ENCODE measurements around the gene SH3BP1.
A peak's percentile ranks its signal among the peaks of the same experiment; 100 is the strongest.
"Not testable (repeated sequence)": the region's sequence is repeated elsewhere in the genome, so short reads cannot be mapped to it uniquely, and the experiment has no call there.

The SH3BP1 gene, protein sequence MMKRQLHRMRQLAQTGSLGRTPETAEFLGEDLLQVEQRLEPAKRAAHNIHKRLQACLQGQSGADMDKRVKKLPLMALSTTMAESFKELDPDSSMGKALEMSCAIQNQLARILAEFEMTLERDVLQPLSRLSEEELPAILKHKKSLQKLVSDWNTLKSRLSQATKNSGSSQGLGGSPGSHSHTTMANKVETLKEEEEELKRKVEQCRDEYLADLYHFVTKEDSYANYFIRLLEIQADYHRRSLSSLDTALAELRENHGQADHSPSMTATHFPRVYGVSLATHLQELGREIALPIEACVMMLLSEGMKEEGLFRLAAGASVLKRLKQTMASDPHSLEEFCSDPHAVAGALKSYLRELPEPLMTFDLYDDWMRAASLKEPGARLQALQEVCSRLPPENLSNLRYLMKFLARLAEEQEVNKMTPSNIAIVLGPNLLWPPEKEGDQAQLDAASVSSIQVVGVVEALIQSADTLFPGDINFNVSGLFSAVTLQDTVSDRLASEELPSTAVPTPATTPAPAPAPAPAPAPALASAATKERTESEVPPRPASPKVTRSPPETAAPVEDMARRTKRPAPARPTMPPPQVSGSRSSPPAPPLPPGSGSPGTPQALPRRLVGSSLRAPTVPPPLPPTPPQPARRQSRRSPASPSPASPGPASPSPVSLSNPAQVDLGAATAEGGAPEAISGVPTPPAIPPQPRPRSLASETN

DNA sequence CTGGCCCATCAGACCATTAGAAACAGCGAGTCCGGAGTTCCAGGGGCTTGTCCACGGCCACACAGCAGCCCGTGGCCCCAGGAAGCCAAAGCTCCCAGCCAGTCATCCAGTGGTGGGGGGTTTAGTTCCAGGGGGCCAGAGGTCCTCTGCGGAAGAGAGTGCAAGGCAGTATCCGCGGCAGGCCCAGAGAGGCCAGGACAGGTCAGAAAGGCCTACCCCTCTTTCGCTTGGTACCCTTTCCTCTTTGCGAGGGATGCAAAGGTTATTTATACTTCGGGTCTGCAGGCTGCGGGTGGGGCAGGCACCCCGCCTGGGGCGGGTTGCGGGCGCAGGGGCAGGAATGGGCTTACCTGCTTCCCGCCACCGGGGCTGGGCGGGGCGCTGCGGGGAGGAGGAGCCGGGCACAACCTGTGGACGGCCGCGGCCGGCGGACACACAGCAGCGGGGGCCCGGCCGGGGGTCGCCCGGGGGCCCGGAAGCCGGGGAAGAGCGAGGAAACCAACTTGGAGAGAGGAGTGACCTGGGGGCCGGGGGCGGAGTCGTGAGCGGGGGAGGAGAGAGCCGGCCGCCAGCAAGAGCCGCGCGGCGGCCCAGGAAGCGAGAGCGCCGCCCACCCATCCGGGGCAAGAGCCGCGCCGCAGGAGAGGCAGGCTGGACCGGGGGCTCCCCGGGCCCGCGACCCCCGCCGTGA lies at the start of gene SH3BP1:
TSS of gene SH3BP1 (plus strand) at position 600 of the 691 bp plus-strand sequence. CDS start 119 bp downstream, outside the sequence.
- peak; percentile 41 to 62 for DNase-seq
- no peak for TF ChIP-seq GATA1 (IDR thresholded peaks at IDR 0.05; ENCODE audit: low read depth, low read length)
- TF ChIP-seq POLR2A (IDR thresholded peaks at IDR 0.05; ENCODE audit: low read length): no peak

DNA sequence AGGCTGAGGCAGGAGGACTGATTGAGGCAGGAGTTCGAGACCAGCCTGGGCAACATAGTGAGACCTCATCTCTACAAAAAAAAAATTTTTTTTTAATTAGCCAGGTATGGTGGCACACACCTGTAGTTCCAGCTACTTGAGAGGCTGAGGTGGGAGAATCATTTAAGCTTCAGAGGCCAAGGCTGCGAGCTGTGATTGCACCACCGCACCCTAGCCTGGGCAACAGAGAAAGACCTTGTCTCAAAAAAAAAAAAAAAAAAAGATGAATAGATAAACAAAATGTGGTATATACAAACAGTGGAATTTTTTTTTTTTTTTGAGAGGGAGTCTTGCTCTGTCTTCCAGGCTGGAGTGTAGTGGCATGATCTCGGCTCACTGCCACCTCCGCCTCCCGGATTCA lies 48.4 kb upstream of the SH3BP1 start:
- not testable (repeated sequence) for DNase-seq

DNA sequence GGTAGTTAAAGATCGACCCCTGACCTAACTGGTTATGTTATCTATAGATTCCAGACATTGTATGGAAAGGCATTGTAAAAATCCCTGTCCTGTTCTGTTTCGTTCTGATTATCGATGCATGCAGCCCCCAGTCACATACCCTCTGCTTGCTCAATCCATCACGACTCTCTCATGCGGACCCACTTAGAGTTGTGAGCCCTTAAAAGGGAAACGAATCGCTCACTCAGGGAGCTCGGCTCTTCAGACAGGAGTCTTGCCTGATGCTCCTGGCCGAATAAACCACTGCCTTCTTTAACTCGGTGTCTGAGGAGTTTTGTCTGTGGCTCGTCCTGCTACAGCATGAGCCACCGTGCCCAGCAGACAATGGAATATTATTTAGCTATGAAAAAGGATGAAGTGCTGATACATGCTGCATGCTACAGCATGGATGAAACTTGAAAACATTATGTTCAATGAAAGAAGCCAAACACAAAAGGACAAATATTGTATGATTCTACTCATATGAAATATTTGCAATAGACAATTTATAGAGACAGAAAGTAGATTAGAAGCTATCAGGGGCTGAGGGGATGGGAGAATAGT lies 47.6 kb upstream of the SH3BP1 start:
- DNase-seq: no peak
- TF ChIP-seq GATA1 (IDR thresholded peaks at IDR 0.05; ENCODE audit: low read depth, low read length) (no peak), POLR2A (IDR thresholded peaks at IDR 0.05; ENCODE audit: low read length) (no peak)

DNA sequence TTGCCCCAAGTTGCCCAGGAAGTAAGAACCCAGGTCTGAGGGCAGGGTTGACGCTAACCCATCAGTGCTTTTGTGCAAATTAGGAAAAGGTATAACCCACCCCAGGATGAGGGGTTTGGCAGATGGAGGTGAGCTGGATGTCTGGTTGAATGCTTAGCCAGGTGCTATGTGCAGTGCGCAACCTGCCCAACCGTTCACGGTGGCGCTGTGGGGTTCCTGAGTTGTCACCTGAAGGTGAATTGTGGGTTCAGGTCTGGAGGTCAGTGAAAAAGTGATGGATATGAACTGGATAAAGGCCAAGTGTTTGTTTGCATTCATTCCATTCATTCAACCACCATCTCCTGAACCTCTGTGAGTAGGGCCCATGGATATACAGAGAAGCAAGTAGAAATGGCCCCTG lies 45.2 kb upstream of the SH3BP1 start:
- TF ChIP-seq GATA1 (IDR thresholded peaks at IDR 0.05; ENCODE audit: low read depth, low read length) (no peak), POLR2A (IDR thresholded peaks at IDR 0.05; ENCODE audit: low read length) (no peak)

DNA sequence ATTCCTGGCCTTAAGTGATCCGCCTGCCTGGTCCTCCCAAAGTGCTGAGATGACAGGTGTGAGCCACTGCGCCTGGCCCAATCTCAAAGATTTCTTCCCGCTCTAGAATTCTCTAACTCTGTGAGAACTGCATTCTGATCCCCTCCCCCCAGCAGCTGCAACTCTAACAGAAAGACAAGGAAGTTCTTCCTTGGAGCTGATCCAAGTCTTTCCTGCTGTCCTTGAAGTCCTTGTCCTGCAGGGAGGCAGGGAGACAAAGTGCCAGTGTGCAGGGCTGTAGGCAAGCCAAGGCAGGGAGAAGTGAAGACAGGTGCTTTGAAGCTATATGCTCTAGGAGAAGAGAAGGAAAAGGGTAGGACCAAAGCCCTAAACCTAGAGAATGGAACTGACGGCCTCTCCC lies 40.3 kb upstream of the SH3BP1 start:
- TF ChIP-seq POLR2A (IDR thresholded peaks at IDR 0.05; ENCODE audit: low read length): no peak
- no peak for TF ChIP-seq GATA1 (IDR thresholded peaks at IDR 0.05; ENCODE audit: low read depth, low read length)
- DNase-seq: no peak

More for the DNA sequence above, 45.2 kb upstream of the SH3BP1 start:
- DNase-seq: no peak

DNA sequence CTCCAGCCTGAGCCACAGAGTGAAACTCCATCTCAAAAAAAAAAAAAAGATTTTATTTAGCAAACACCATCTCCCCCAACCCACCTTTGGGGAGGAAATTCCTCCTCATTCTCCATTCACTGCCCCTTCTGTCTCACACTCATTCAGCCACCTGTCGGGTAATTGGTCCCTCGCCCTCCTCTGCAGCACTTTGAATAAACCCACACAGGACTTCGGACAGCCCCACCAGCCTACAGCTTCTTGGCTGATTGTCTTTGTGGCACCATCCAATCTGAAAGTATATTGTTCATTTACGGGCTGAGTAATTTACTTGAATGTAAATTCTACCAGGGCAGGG lies 38.3 kb upstream of the SH3BP1 start:
- TF ChIP-seq POLR2A (IDR thresholded peaks at IDR 0.05; ENCODE audit: low read length) (no peak), GATA1 (IDR thresholded peaks at IDR 0.05; ENCODE audit: low read depth, low read length) (no peak)
- no peak for DNase-seq

DNA sequence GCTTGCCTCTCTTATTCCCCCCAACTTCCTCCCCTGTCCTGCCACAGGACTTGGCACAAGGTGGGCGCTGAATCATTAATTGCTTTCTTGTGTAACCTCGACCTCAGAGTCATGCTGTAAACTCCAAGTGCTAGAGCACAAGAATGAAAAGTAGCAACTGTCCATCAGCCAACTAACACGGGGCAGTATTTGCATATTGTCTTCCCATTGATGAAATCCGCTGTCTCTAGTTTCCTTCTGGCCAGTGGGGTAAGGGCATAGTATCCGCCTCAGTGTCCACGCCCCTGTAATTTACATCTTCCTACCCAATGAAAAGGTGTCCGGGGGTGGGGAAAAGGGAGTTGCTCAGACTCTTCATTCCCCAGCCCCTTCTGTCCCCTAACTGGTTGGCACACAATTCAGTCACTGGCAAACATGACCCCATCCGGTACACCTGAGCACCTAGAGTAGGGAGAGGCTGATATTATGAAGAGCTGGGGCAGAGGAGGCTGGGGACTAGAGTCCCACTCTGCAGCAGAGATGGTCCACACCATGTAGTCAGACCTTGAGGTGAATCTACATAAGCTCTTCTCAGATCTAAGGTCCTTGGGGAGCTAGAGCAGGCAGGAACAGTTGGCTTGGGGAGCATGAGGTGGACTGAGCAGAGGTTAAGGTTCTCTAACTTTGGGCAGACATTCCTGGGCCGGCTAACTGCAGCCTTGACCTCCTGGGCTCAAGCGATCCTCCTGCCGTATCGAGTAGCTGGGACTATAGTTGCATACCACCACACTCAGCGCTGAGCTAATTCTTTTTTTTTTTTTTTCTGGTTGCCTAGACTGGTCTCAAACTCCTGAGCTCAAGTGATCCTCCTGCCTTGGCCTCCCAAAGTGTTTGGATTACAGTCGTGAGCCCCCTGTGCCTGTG lies 37.7 kb upstream of the SH3BP1 start:
- TF ChIP-seq GATA1 (IDR thresholded peaks at IDR 0.05; ENCODE audit: low read depth, low read length) (no peak), POLR2A (IDR thresholded peaks at IDR 0.05; ENCODE audit: low read length) (no peak)
- DNase-seq: no peak

DNA sequence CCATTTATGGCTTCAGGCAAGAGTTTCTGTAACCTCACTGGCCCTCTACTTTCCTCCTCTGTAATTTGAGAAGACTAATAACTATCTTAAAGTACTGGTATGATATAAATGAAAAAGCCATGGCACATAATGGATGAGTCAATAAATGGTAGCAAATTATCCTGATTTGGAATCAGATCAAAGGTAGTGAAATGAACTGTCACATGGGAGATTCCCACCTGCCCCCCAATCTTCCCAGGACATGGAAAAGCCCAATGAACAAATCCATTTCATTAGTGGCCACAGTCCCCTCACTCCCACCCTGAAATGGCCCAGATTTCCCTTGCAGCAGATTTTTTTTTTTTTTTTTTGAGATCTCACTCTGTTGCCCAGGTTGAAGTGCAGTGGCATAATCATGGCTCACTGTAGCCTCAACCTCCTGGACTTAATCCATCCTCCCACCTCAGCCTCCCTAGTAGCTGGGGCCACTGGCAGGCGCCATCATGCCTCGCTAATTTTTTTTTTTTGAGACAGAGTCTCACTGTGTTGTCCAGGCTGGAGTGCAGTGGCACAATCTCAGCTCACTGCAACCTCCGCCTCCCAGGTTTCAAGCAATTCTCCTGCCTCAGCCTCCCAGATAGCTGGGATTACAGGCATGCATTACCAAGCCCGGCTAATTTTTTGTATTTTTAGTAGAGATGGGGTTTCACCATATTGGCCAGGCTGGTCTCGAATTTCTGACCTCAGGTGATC lies 36.8 kb upstream of the SH3BP1 start:
- DNase-seq: not testable (repeated sequence)

DNA sequence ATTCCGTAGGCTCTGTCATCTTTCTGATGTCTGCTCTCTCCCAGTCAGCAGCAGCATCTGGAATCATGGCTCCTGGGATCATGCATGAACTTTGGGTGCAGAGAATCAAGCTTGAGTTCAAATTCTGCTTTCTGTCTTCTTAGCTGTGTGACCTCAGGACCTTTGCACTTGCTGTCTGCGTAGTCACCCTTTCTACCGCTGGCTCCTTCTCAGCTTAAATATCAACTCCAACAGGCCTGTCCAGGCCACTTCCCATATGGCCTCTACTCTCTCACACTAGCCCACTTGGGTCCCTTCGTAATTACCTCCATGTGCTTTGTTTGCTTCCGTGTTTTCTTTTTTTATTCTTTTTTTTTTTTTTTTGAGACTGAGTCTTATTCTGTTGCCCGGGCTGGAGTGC lies 35.4 kb upstream of the SH3BP1 start:
- no peak for TF ChIP-seq POLR2A (IDR thresholded peaks at IDR 0.05; ENCODE audit: low read length)
- no peak for TF ChIP-seq GATA1 (IDR thresholded peaks at IDR 0.05; ENCODE audit: low read depth, low read length)
- DNase-seq: no peak

DNA sequence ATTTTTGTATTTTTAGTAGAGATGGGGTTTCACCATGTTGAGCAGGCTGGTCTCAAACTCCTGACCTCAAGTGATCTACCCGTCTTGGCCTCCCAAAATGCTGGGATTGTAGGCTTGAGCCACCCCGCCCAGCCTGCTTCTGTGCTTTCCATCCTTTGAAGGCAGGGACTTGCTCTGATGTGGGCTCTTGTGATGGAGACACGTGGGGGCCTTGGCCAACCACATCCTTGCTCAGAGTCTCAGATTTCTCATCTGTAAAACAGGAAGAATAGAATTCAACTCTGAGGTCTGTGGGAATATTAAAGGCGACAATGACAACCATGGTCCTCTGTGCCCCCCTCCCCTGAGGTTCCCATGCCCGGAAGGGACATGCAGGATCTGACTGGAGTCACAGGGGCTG lies 34.6 kb upstream of the SH3BP1 start:
- no peak for DNase-seq
- no peak for TF ChIP-seq POLR2A (IDR thresholded peaks at IDR 0.05; ENCODE audit: low read length)
- no peak for TF ChIP-seq GATA1 (IDR thresholded peaks at IDR 0.05; ENCODE audit: low read depth, low read length)

DNA sequence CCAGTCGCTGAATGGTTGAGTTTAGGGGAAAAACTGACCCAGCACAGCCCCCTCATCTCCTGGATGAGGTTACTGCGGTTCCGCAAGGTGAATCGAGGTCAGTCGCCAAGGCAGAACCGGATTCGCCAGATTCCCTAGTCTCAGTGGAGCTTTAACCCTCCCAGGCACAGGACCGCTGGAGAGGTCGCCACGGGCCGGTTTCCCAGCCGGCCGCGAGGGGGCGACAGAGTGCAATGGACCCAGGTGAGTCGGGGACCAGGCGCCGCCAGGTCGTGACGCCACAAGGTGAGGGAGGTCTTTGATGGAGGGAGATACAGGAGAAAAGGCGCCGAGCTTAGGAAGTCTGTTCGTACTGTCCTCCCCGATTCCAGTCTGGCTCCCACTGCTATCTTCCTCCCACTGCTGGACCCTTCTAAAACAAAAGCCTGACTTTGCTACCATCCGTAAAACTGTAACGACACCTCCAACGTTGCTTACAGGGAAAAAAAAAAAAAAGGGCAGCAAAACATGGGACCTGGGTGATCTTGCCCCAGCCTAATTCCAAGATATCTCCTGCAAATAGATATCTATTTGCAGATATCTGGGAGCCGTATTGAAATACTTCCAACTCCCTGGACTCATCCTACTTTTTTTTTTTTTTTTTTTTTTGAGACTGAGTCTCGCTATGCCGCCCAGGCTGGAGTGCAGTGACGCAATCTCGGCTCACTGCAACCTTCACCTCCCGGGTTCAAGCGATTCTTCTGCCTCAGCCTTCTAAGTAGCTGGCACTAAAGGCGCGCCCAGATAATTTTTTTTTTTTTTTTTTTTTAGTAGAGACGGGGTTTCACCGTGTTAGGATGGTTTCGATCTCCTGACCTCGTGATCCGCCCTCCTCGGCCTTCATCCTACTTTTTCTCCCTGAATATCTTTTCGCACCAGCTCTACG lies 32.2 kb upstream of the SH3BP1 start:
- TF ChIP-seq GATA1 (IDR thresholded peaks at IDR 0.05; ENCODE audit: low read depth, low read length) (no peak), POLR2A (IDR thresholded peaks at IDR 0.05; ENCODE audit: low read length) (no peak)
- DNase-seq: peak; percentile 75 to 88

DNA sequence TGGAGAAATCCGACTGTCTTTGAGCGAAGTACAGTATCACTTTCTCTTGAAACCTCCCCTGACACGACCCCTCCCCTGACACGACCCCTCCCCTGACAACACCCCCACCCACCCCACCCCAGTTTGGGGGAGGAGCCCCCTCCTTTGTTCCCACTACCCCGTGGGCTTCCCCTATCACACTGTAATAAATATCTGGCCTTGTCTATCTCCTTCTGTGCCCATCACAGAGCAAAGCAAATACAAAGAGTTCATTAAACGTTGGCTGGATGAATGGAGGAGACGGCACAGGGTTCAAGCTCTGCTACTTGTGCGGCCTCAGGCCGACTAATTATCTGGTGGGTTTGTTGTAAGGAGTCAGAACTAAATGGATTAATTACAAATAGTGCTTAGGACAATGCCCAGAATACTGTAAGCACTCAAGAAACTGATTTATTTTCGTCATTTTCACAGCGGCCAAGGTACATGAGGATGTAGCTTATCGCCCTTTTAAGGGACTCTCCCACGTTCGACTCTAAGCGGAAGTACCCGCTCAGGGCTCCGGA lies 31.5 kb upstream of the SH3BP1 start:
- no peak for TF ChIP-seq GATA1 (IDR thresholded peaks at IDR 0.05; ENCODE audit: low read depth, low read length)
- TF ChIP-seq POLR2A (IDR thresholded peaks at IDR 0.05; ENCODE audit: low read length): no peak

More for the DNA sequence above, 31.5 kb upstream of the SH3BP1 start:
- DNase-seq: no peak
